OCI-LY1 (cell line): ENCODE results near the gene RBSN.

Experiments used
- H2AFZ ChIP-seq: fragments of 200-600 bp; sonication (generic), shearing (Covaris generic); 2 replicates; pipeline ENCODE4 v1.6.0; 2014; ENCODE audit warnings: antibody characterized with exemption, mild to moderate bottlenecking, low read length
- H3F3A ChIP-seq: fragments of 200-600 bp; sonication (generic), shearing (Covaris generic); 2 replicates; pipeline ENCODE4 v1.6.0; 2014; ENCODE audit warnings: mild to moderate bottlenecking, antibody characterized with exemption, low read length, moderate library complexity; ENCODE audit not compliant: insufficient read depth
- H3K27ac ChIP-seq: fragments of 200-600 bp; sonication (generic); 2 replicates; pipeline ENCODE4 v1.5.1; 2014; ENCODE audit warnings: low read length, mixed run types, mild to moderate bottlenecking, low read depth; ENCODE audit not compliant: poor library complexity, severe bottlenecking
- H3K27me3 ChIP-seq: fragments of 200-600 bp; sonication (generic); 2 replicates; pipeline ENCODE4 v1.6.0; 2014; ENCODE audit warnings: antibody characterized with exemption, mild to moderate bottlenecking, low read length, moderate library complexity; ENCODE audit not compliant: insufficient read depth
- H3K36me3 ChIP-seq: fragments of 200-600 bp; sonication (generic); 2 replicates; pipeline ENCODE4 v1.6.1; 2014; ENCODE audit warnings: mild to moderate bottlenecking, antibody characterized with exemption, low read length, moderate library complexity, mixed read lengths; ENCODE audit not compliant: insufficient read depth
- H3K4me1 ChIP-seq: fragments of 200-600 bp; sonication (generic); 2 replicates; pipeline ENCODE4 v1.5.1; 2014; ENCODE audit warnings: mild to moderate bottlenecking, low read length, moderate library complexity; ENCODE audit not compliant: insufficient read depth, severe bottlenecking
- H3K4me2 ChIP-seq: fragments of 200-600 bp; sonication (generic), shearing (Covaris generic); 2 replicates; pipeline ENCODE4 v1.6.1; 2014; ENCODE audit warnings: low read length
- H3K4me3 ChIP-seq: fragments of 200-600 bp; sonication (generic); 2 replicates; pipeline ENCODE4 v1.5.1; 2014; ENCODE audit warnings: low read length, low read depth, mild to moderate bottlenecking, mixed read lengths; ENCODE audit not compliant: poor library complexity, severe bottlenecking
- H3K79me2 ChIP-seq: fragments of 200-600 bp; shearing (Covaris generic); 2 replicates; pipeline ENCODE4 v1.6.1; 2016; ENCODE audit warnings: mixed run types, low read length, mixed read lengths; ENCODE audit not compliant: insufficient read depth
- H3K9ac ChIP-seq: fragments of 200-600 bp; sonication (generic), shearing (Covaris generic); 2 replicates; pipeline ENCODE4 v1.6.1; 2014; ENCODE audit warnings: mild to moderate bottlenecking, low read length, mixed read lengths
- H3K9me2 ChIP-seq: fragments of 200-600 bp; sonication (generic), shearing (Covaris generic); 2 replicates; pipeline ENCODE4 v1.6.1; 2014; ENCODE audit warnings: low read depth, mild to moderate bottlenecking, low read length, mixed read lengths
- H3K9me3 ChIP-seq: fragments of 200-600 bp; shearing (Covaris generic); 2 replicates; pipeline ENCODE4 v1.6.1; 2014; ENCODE audit warnings: low read length, mixed read lengths
- H4K20me1 ChIP-seq: fragments of 200-600 bp; sonication (generic), shearing (Covaris generic); 2 replicates; pipeline ENCODE4 v1.6.0; 2016; ENCODE audit warnings: mild to moderate bottlenecking, low read length; ENCODE audit not compliant: insufficient read depth
- CTCF ChIP-seq: fragments of 200-600 bp; sonication (generic), shearing (Covaris generic); IDR thresholded peaks from 2 replicates; pipeline ENCODE4 v1.5.1; 2017; ENCODE audit warnings: mild to moderate bottlenecking, antibody characterized with exemption, low read length, moderate library complexity, mixed read lengths
- EZH2 ChIP-seq: fragments of 200-600 bp; sonication (generic), shearing (Covaris generic); IDR thresholded peaks from 2 replicates; pipeline ENCODE4 v1.8.0; 2017; ENCODE audit warnings: borderline replicate concordance, mixed run types, mild to moderate bottlenecking, antibody characterized with exemption, low read length, moderate library complexity, mixed read lengths

RBSN gene

GRCh38 chr3:15094187-15094875 is 4.6 kb downstream of the RBSN start:
- Histone ChIP-seq H3K36me3 (peaks cover 43% of the 10 kb centered on the region), H3F3A (no peaks in the 10 kb centered on the region), H2AFZ (no peak overlapping the region), H3K4me2 (no peak overlapping the region), H3K4me1 (peaks cover 8% of the 10 kb centered on the region), H3K9ac (no peak overlapping the region), H3K27ac (no peak overlapping the region), H3K4me3 (no peak overlapping the region), H3K27me3 (no peaks in the 10 kb centered on the region), H4K20me1 (no peaks in the 10 kb centered on the region), H3K9me2 (no peaks in the 10 kb centered on the region), H3K9me3 (no peaks in the 10 kb centered on the region), H3K79me2 (peaks cover 3% of the 10 kb centered on the region; the same call in 1 of the 2 replicates)
- TF ChIP-seq CTCF (no peak), EZH2 (no peak)

GRCh38 chr3:15092686-15093085 is 6.3 kb downstream of the RBSN start:
- Histone ChIP-seq H3K79me2 (peaks cover 3% of the 10 kb centered on the region; the same call in 1 of the 2 replicates), H3K27ac (no peak overlapping the region), H3K9ac (no peak overlapping the region), H3K9me3 (no peaks in the 10 kb centered on the region), H3K4me1 (peaks cover 3% of the 10 kb centered on the region), H3K9me2 (no peaks in the 10 kb centered on the region), H3K4me3 (no peak overlapping the region), H4K20me1 (no peaks in the 10 kb centered on the region), H3K27me3 (no peaks in the 10 kb centered on the region), H3K36me3 (peaks cover 46% of the 10 kb centered on the region), H2AFZ (no peak overlapping the region), H3F3A (no peaks in the 10 kb centered on the region), H3K4me2 (no peak overlapping the region)
- TF ChIP-seq CTCF (no peak), EZH2 (no peak)

- Histone ChIP-seq H3K9ac (no peak overlapping the region), H3K27ac (no peak overlapping the region), H3K36me3 (peaks cover 58% of the 10 kb centered on the region), H3K4me1 (no peaks in the 10 kb centered on the region), H4K20me1 (no peaks in the 10 kb centered on the region), H3F3A (no peaks in the 10 kb centered on the region), H3K9me2 (no peaks in the 10 kb centered on the region), H3K9me3 (no peaks in the 10 kb centered on the region), H3K4me2 (no peak overlapping the region), H2AFZ (no peak overlapping the region), H3K79me2 (no peaks in the 10 kb centered on the region), H3K4me3 (no peak overlapping the region), H3K27me3 (no peaks in the 10 kb centered on the region)
- no peak for TF ChIP-seq EZH2
- TF ChIP-seq CTCF = no peak
These were observed 7.4 kb downstream of the RBSN start for GRCh38 chr3:15091575-15091974.
